ENCODE data around the gene PRLR. TPM values are rescaled to one million over a fixed set of nuclear protein-coding genes. Genes with fewer than 3 reads are reported as not detected.

PRLR gene
- polyA plus RNA-seq, 3 donors: 31.5 to 45.3 (median 42.9) TPM

GRCh38 chr5:35236770-35237169 lies 6.5 kb upstream of the PRLR start:
- no peak for DNase-seq (ENCODE audit: low read depth in 3 of 3, low spot score in 2 of 3)

- DNase-seq (ENCODE audit: low read depth in 3 of 3, low spot score in 2 of 3): no peak
Measured at GRCh38 chr5:35233601-35234000, 3.3 kb upstream of the PRLR start.

- no peak for DNase-seq (ENCODE audit: low read depth in 3 of 3, low spot score in 2 of 3)
Measured at GRCh38 chr5:35233121-35233520, 2.8 kb upstream of the PRLR start.

DNA sequence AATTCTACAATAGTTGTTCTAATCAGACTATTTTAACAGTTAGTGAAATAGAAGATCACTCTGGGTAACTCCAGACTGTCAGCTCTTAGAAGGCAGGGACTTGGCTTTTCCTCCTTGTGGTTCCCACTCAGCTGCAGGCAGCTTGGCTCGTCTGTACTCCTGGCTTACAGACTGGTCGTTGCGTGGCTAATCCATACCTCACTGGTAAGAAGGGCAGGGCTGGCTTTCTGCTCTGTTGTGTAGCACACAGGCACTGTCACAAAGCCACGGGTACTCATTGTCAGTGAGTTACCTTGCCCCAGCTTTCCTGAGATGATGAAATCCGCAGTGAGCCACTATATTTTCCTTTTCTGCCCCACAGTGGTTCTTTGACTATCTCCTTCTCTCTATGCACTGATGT lies 1.8 kb upstream of the PRLR start:
- DNase-seq (ENCODE audit: low read depth in 3 of 3, low spot score in 2 of 3): no peak

GRCh38 chr5:35229076-35230037 lies 930 bp downstream of the PRLR start:
- no peak for DNase-seq (ENCODE audit: low read depth in 3 of 3, low spot score in 2 of 3)

DNA sequence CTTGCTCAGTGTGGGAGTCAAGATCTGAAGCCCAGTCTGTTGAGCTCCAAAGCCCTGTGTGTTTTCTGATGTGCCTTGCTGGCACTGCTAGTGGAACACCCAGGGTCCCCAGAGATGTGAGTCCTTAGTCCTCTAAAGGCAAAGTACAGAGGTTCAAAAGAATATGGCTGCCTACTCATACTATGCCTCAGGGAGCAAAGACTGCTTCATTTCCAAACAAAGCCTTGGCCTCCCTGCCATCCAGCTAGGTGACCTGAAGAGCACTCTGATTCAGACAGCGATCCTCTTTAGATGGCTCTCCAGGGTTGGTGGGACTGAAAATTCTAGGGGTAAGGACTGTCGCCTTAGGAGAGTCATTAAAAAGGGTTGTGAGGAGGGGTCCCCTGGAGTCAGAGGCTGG lies 2.0 kb downstream of the PRLR start:
- DNase-seq (ENCODE audit: low read depth in 3 of 3, low spot score in 2 of 3): no peak

- DNase-seq (ENCODE audit: low read depth in 3 of 3, low spot score in 2 of 3): no peak
Measured at GRCh38 chr5:35227720-35228119, 2.6 kb downstream of the PRLR start.

GRCh38 chr5:35223787-35224395 lies 6.4 kb downstream of the PRLR start:
- DNase-seq (ENCODE audit: low read depth in 3 of 3, low spot score in 2 of 3): no peak

- DNase-seq (ENCODE audit: low read depth in 3 of 3, low spot score in 2 of 3): no peak
Measured at GRCh38 chr5:35220967-35221366, 9.3 kb downstream of the PRLR start.

GRCh38 chr5:35218981-35219380 lies 11.3 kb downstream of the PRLR start:
- no peak for DNase-seq (ENCODE audit: low read depth in 3 of 3, low spot score in 2 of 3)

DNA sequence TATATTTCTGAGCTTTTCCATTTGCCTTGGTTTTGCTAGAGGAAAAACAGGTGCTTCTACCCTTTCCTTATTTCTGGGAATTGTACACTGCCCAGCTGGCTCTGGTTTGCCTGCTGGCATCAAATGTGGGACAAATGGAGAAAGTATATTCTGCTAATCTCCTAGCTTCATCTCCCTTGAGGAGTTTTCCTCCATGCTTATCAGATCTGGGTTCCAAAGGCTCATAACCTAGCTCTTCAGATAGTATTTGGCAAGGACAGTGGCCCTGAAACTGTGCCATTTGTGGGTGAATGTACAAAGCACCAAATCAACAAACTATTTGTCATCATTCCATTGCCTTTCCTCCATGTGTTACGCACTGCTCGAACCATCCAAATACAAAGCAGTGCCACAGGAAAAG lies 16.2 kb downstream of the PRLR start:
- no peak for DNase-seq (ENCODE audit: low read depth in 3 of 3, low spot score in 2 of 3)

DNA sequence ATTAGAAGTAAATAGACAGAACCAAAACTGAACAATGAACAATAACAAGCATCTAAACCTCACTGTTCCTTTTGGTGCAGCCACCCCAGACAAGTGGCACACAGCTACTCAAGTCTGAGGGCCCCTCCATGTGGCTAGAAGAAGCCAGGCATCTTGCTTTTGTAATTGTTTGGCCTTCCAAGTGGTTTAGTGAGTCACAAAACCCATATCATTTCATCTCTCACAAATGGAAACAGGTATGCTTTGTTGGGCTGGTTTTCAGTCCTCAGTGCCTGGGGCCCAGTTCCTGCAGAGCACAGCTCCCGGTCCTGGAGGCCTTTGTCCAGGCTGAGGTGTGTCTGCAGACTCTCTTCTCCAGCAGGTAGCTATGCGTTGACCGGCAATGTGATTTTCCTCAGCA lies 16.7 kb downstream of the PRLR start:
- DNase-seq (ENCODE audit: low read depth in 3 of 3, low spot score in 2 of 3): no peak

DNA sequence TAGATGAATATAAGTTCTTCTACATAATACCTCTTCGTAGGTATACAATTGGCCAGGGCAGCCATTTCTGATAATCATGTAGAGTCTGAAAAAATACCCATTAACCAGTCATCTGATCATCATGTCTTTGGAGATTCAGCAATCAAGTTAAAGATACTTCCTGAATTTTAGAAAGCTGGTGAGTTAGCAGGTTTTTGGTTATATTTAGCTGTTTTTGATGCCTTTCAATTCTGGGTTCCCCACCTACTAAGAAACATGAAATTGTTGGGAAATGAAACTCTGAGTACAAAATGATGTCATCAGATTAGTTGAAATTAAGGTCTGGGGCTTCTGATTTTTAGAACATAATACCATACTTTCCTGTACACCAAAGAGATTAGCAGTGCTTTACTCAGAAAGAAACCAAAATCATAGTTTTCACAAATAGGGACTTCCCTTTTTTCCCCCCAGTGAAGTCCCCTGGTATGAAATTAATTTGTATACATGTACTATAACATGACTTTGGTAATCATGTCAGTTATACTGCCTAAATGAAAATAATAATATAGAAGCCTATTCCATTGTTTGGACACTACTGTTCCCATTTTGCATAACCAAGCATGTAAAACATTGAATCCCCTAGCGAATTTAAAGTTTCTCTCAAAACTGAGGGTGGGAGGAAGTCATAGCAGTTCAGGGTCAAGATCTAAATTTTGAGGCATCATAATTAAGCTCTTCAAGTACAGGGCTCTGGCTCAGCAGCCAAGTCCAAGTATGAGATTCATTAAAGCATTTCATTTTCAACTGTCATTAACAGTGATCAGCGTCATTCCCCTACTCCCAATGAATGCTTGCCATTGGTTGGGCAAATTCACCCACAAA lies 17.9 kb downstream of the PRLR start:
- DNase-seq (ENCODE audit: low read depth in 3 of 3, low spot score in 2 of 3): no peak

DNA sequence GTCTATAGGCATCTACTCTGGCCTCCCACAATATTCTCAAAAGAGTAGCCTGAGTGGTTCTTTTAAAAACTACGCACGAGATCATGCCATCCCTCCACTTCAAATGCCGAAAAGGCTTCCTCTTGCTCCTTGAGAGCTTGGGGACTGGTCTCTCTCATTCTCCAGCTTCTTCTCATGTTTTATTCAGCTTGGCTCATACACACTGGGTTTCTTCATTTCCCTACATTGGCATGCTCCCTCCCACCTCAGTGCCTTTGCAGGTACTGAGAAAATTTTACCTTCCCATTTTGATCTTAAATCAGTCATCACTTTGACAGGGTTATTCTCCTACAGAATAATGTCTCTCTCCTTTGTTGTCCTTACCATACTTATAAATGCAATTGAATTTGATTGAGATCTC lies 20.4 kb downstream of the PRLR start:
- DNase-seq (ENCODE audit: low read depth in 3 of 3, low spot score in 2 of 3): no peak

- no peak for DNase-seq (ENCODE audit: low read depth in 3 of 3, low spot score in 2 of 3)
Measured at GRCh38 chr5:35205606-35206005, 24.7 kb downstream of the PRLR start.

DNA sequence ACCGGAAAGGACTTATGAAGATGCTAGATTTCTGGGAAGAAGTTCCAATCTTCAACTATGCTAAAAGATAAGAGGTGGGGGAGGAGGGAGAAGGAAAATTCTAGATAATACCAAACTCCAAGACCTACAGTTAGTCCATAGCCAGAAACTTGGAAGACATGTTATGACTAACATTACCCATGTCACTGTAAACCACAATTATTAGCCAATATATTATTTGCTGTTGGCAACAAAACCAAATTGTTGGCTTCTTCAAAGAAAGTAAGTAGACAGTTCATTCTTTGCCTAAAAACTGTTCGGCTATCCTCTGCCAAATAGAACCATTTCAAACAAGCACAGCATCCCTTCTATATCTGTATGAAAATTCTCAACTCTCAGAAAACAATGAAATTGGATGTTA lies 25.1 kb downstream of the PRLR start:
- no peak for DNase-seq (ENCODE audit: low read depth in 3 of 3, low spot score in 2 of 3)

DNA sequence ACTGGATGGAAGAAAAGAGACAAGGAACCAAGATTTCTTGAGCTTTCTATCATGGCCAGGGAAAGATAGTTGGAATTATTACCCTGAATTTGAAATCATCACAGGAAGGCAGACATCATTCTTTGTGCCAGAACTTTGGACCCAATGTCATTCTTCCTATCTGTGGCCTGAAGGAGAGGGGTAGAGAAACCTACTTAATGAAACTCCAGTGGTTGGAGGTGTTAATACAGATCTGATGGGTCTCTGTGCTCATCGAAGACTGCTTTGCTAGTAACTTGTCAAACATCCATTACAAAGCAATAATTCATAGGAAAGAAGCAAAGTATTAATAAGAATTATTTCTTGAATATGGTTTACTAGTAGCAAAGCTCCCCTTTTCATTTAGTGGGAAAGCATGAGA lies 26.9 kb downstream of the PRLR start:
- DNase-seq (ENCODE audit: low read depth in 3 of 3, low spot score in 2 of 3): no peak

DNA sequence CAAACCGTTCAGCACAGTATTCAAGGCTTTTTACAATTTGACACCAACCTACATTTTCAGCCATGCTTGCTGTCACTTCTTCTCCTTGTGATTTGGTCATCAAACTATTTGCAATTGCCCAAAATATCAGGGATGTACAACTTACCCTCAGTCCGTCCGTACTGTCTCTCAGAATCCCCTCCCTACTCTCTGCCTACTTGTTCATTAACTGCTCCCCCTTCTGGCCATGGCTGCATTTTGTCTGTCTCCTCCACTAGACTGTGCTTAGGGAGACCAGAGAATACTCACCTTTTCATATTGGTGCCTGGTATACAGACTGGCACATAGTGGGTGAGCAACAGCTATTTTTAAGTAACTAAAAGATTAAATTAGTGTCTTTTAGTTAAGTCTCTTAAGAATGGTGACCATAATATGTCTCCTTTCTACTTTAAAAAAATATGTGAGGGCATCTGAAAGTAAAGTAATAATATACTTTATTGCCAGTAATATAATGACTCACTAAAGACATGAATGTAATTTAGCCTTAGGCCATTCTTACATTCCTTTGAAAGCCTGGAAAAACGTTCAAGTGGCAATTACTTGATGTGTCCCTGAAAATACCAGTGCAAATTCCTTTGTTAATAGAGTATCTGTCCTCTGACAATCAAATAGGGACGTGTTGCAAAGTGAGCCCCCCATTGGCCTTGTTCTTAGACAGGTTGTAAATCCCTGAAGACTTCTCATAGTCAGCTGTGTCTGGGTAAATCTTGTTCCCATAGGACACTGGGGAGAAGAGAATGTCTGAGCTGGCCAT lies 27.8 kb downstream of the PRLR start:
- DNase-seq (ENCODE audit: low read depth in 3 of 3, low spot score in 2 of 3): no peak

GRCh38 chr5:35201291-35201690 lies 29.0 kb downstream of the PRLR start:
- no peak for DNase-seq (ENCODE audit: low read depth in 3 of 3, low spot score in 2 of 3)

- no peak for DNase-seq (ENCODE audit: low read depth in 3 of 3, low spot score in 2 of 3)
Measured at GRCh38 chr5:35199886-35200285, 30.4 kb downstream of the PRLR start.
